ENCODE data around the gene KCNMB1.

KCNMB1 gene

GRCh38 chr5:170375283-170375682 lies 13.9 kb downstream of the KCNMB1 start:
- DNase-seq = no peak

- no peak for DNase-seq
These were observed 16.2 kb downstream of the KCNMB1 start for GRCh38 chr5:170372971-170373370.

DNA sequence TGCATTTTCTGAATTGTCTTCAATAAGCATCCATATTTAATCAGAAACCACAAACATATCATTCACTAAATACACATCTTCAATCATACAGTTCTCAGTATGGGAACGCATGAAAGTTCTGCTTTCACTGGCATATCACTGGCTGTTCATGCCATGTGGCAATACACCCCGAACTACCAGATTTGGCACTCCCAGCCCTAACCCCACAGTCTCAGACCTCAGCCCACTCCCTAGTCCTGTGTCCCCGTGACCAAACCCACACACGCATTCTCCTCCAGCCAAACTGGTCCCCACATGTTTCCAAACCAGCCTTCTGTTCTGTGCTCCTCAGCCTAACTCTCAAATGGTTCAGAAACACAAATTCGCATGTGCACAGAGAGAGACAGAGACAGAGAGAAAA lies 20.6 kb downstream of the KCNMB1 start:
- no peak for DNase-seq

GRCh38 chr5:170366276-170366675 lies 22.9 kb downstream of the KCNMB1 start:
- DNase-seq = no peak

DNA sequence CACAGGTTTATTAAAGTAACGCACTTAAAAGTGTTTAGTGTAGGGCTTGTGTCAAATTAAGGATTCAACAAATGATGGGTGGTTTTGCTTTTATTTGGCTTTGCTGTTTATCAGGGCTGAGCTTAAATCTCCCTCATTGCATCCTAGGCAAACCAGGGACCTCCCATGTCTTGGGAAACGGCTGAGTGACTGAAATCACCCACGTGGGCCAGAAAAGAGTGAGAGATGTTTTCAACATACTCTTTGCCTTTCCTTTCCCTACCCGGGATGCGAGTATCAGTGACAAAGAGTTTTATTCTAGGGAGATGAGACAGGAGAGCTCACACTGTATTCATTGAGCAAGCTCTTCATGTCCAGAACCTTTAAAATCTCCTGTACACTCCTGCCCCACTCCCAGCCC lies 23.3 kb downstream of the KCNMB1 start:
- no peak for DNase-seq

- DNase-seq = no peak
These were observed 24.2 kb downstream of the KCNMB1 start for GRCh38 chr5:170365011-170365410.

DNA sequence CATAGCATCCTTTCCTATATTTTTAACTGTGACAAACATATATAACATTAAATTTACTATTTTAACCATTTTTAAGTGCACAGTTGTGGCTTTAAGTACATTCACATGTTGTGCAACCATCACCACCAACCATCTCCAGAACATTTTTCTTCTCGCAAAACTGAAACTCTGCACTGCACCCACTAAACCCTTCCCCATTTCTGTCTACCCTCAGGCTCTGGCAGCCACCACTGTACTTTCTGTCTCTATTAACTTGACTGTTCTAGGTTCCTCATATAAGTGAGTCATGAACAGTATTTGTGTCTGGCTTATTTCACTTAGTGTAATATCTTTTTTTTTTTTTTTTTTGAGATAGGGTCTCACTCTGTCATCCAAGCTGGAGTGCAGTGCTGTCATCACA lies 25.5 kb downstream of the KCNMB1 start:
- no peak for DNase-seq

GRCh38 chr5:170362656-170363055 lies 26.5 kb downstream of the KCNMB1 start:
- DNase-seq = no peak

GRCh38 chr5:170362102-170362501 lies 27.1 kb downstream of the KCNMB1 start:
- DNase-seq = peak; percentile 69

DNA sequence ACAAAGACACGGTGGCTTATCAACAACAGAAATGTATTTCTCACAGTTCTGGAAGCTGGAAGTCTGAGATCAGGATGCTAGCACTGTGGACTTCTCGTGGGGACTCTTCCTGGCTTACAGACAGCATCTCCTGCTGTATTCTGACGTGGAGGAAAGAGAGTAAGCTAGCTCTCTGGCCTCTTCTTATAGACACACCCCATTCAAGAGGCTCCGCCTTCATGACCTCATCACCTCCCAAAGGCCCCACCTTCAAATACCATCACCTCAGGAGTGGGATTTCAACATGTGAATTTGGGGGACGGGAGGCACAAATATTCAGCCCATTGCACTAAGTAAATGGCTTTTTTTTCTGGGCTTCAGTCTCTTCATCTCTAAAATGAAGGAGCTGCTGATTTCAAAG lies 27.6 kb downstream of the KCNMB1 start:
- peak; percentile 44 for DNase-seq

GRCh38 chr5:170361116-170361515 lies 28.1 kb downstream of the KCNMB1 start:
- no peak for DNase-seq

DNA sequence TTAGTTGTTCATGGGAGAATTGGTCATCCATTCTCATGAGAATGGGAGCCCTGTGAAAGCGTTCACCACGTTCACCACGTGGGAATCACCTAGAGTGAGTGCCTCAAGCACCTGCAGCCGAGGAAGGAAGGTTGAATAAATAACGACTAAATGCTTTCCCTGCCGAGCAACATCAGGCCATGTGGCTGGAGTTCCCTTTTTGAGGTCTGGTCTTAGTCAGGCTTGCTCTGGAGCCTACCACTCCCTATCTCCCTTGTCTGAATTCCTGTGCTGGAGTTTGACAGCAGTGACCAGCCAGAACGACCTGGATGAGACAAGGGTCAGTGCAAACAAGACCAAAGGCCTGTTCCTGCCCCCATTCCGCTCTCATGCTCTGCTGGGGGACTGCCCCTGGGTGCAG lies 28.5 kb downstream of the KCNMB1 start:
- DNase-seq = peak; percentile 36

DNA sequence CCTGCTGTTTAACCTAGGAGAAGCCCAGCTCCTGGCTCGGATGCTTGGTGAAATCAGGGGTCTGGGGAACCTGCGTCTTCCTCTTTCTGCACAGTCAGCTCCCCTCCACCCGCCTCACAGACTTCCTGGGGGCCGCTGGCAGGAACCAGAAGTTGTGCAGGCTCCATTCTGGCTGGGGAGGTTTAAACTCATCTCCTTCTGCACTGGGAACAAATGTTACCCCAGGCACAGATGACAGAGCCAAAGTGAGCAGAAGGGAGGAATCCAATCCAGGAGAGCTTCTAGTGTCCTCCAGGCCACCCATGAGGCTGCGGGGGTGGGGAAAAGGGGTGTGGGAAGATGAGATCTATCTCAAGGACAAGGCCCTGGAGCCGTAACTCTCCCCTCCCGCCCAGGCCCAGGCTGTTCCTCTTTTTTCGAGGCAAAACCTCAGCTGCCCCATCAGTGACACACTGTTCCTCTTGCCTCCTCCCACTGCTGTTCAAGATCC lies 31.2 kb downstream of the KCNMB1 start:
- DNase-seq = peak; percentile 69

DNA sequence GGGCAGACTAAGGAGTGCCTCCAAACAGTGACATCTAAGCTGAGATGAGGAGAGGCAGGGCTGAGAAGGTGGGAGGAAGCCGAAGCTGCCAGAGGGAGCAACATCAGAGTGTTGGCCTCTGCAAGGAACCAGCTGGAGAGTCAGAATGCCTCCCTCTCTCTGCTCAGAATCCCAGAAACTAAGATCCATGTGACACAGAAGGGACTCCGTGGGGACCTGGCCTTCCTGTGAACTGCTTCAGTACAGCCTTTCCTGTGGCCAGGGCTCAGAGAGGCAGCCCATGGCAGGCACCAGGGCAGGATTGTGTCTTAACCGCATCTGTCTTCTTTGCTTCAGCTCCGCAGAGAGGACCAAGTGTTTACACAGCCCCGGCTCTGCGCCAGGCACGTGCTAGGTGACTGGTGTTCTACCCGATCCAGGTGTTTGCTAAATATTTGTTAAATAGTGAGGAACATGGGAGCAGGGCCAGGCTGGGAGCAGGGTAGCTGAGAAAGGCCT lies 33.5 kb downstream of the KCNMB1 start:
- DNase-seq = no peak

GRCh38 chr5:170353961-170354360 lies 35.2 kb downstream of the KCNMB1 start:
- peak; percentile 63 for DNase-seq

GRCh38 chr5:170353011-170353761 lies 36.0 kb downstream of the KCNMB1 start:
- DNase-seq = no peak

DNA sequence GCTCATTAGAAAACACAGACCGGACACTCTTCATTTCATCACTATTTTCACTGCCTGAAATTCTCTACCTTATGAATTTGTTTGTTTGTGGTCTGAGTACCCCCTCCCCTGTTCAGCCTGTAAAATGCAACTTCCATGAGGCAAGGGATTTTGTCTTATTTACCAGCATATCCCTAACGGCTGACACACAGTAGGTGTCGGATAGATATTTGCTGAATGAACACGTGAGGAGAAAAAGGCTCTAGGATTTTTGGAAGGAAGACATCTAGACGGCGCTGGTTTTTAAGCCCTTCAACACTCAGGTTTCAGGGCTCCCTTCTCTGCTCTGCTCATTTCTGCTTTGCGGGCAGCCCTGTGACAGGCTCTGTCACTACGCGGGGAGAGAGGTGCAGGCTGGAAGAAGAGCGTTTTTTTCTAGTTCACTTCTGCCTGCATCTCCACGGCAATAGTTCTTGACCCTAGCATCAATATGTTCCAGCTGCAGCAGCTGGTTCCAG lies 41.0 kb downstream of the KCNMB1 start:
- DNase-seq = no peak

- DNase-seq = no peak
These were observed 42.1 kb downstream of the KCNMB1 start for GRCh38 chr5:170347022-170347567.

DNA sequence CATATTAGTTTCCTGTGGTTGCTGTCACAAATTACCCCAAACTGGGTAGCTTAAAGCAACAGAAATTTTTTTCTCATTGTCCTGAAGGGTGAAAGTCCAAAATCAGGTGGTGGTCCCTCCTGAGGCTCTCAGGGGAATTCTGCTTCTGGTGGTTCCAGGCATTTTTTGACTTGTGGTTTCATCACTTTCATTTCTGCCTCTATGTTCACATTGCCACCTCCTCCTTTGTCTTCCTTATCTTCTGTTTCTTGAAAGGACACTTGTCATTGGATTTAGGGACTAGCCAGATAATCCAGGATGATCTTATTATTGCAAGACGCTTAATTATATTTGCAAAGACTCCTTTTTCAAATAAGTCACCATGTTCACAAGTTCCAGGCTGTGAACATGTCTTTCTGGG lies 43.2 kb downstream of the KCNMB1 start:
- DNase-seq = no peak

- DNase-seq = no peak
These were observed 46.0 kb downstream of the KCNMB1 start for GRCh38 chr5:170343177-170343576.

DNA sequence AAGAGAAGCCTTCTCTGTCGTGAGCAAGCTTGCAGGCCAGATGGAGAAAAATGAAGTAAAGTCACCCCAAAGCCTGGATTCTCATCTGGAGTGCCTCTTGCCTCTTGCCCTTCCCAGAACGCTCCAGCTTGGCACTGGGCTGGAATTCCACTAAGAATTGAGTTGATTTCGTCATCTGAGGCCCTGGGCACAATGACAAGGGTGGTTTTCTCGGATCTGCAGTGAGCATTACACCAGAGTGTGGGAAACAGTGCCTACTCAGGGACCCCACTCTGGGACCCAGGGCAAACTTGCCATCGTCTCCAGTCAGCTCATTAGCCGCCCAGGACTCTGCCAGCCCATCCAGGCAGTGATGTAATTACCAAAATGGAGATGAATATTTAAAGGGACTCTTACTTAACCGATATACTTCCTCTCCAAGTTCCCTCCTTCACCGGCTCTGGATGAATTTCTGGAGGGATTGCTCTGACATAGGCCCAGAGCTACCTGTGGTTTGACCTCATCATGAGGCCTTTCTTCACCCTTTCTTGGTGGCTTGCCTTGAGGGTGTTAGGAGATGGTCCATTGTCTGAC lies 46.9 kb downstream of the KCNMB1 start:
- DNase-seq = no peak

DNA sequence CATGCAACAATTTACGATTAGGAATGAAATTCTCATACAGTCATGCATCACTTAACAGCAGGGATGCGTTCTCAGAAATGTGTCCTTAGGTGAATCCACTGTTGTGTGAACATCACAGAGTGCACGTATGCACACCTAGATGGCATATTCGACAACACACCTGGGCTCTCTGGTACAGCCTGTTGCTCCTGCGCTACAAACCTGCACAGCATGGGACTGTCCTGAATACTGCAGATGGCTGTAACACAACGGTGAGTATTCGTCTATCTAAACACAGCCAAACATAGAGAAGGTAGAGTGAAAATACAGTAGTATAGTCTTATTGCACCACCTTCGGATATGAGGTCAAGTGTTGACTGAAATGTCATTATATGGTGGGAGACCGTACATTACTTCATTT lies 47.6 kb downstream of the KCNMB1 start:
- DNase-seq = no peak

- DNase-seq = no peak
These were observed 49.4 kb downstream of the KCNMB1 start for GRCh38 chr5:170339780-170340167.

All from femur (tissue), 1 donor.